Muscle of arm (tissue), 12 donors: ENCODE results near the gene CACNA1C. TPM values are rescaled to one million over a fixed set of nuclear protein-coding genes. Genes with fewer than 3 reads are reported as not detected.

Source experiments
- DNase-seq: peaks from one replicate; pipeline ENCODE4 v3.0.0-alpha.2; 2013
- polyA plus RNA-seq, 12 donors: library from polyadenylated mRNA; unstranded; fragments of 120-200 nt; gene quantifications; one replicate each; pipeline ENCODE4 v1.2.1, GENCODE V29; 2013; ENCODE audit not compliant: insufficient read length in 12 of 12

The CACNA1C gene
- polyA plus RNA-seq, 12 donors: 2.3 to 6.7 (median 3.2) TPM; not detected in 1

- DNase-seq: no peak
Observed at GRCh38 chr12:2387103-2387834, 334.5 kb downstream of the CACNA1C start.

GRCh38 chr12:2389079-2389790, 336.4 kb downstream of the CACNA1C start:
- DNase-seq: no peak

- DNase-seq: no peak
Observed at GRCh38 chr12:2390133-2390532, 337.3 kb downstream of the CACNA1C start.

- DNase-seq: no peak
Observed at GRCh38 chr12:2390850-2391390, 338.1 kb downstream of the CACNA1C start.

- DNase-seq: no peak
Observed at GRCh38 chr12:2391740-2392331, 339.0 kb downstream of the CACNA1C start.

GRCh38 chr12:2393016-2393415, 340.2 kb downstream of the CACNA1C start:
- DNase-seq: no peak

GRCh38 chr12:2393996-2394395, 341.2 kb downstream of the CACNA1C start:
- DNase-seq: no peak

GRCh38 chr12:2395354-2395977, 342.7 kb downstream of the CACNA1C start:
- DNase-seq: no peak

GRCh38 chr12:2396448-2396871, 343.7 kb downstream of the CACNA1C start:
- no peak for DNase-seq

- DNase-seq: no peak
Observed at GRCh38 chr12:2397356-2398045, 344.7 kb downstream of the CACNA1C start.

- DNase-seq: no peak
Observed at GRCh38 chr12:2401040-2401439, 348.3 kb downstream of the CACNA1C start.

GRCh38 chr12:2402073-2402579, 349.3 kb downstream of the CACNA1C start:
- no peak for DNase-seq

- DNase-seq: no peak
Observed at GRCh38 chr12:2403221-2403976, 350.6 kb downstream of the CACNA1C start.

- DNase-seq: no peak
Observed at GRCh38 chr12:2405039-2405438, 352.3 kb downstream of the CACNA1C start.

- no peak for DNase-seq
Observed at GRCh38 chr12:2406903-2407302, 354.1 kb downstream of the CACNA1C start.

GRCh38 chr12:2408262-2408661, 355.5 kb downstream of the CACNA1C start:
- no peak for DNase-seq

- DNase-seq: no peak
Observed at GRCh38 chr12:2409656-2410265, 357.0 kb downstream of the CACNA1C start.

- DNase-seq: peak; percentile 31
Observed at GRCh38 chr12:2410496-2410895, 357.7 kb downstream of the CACNA1C start.

- DNase-seq: no peak
Observed at GRCh38 chr12:2411011-2411410, 358.2 kb downstream of the CACNA1C start.
